A673 (cell line): ENCODE results near the gene CCDC127. TPM values are rescaled to one million over a fixed set of nuclear protein-coding genes. Genes with fewer than 3 reads are reported as not detected.
"Not testable (repeated sequence)": the region's sequence is repeated elsewhere in the genome, so short reads cannot be mapped to it uniquely, and the experiment has no call there.

Source experiments
- BruUV-seq: library from RNA; stranded (reverse); fragments of 400-500 nt; replicated peaks from 2 replicates; lab custom pipeline; 2021; lab: Mats Ljungman, UMichigan
- CTCF ChIA-PET: fragments of 300-600 bp; sonication (Branson Sonifier 250); formaldehyde crosslinking; loops from one replicate; lab custom pipeline; 2022; ENCODE audit warnings: antibody characterized with exemption; lab: Charles Lee
- POLR2A ChIA-PET: fragments of 300-600 bp; sonication (Branson Sonifier 250); formaldehyde crosslinking; loops from one replicate; lab custom pipeline; 2022; ENCODE audit warnings: antibody characterized with exemption; ENCODE audit not compliant: low non-redundant PET; lab: Charles Lee
- DNase-seq: peaks from one replicate; pipeline ENCODE4 v3.0.0-alpha.2; 2015; ENCODE audit warnings: low spot score
- H3K27ac ChIP-seq: fragments of 200-600 bp; sonication (generic); 2 replicates; pipeline ENCODE4 v1.5.1; 2016; ENCODE audit warnings: mixed run types, low read depth, mild to moderate bottlenecking, mixed read lengths, antibody characterized with exemption, low read length; ENCODE audit not compliant: poor library complexity, severe bottlenecking
- H3K27me3 ChIP-seq: fragments of 200-600 bp; sonication (generic); replicated peaks from 2 replicates; pipeline ENCODE4 v1.6.1; 2017; ENCODE audit warnings: mixed run types, low read depth, mild to moderate bottlenecking, mixed read lengths, antibody characterized with exemption, low read length; ENCODE audit not compliant: insufficient read depth, poor library complexity
- H3K36me3 ChIP-seq: fragments of 200-600 bp; sonication (generic); 2 replicates; pipeline ENCODE4 v1.6.1; 2016; ENCODE audit warnings: mixed run types, mild to moderate bottlenecking, mixed read lengths, antibody characterized with exemption, low read length; ENCODE audit not compliant: insufficient read depth, poor library complexity, severe bottlenecking
- H3K4me1 ChIP-seq: fragments of 200-600 bp; sonication (generic); 2 replicates; pipeline ENCODE4 v1.6.1; 2017; ENCODE audit warnings: mixed run types, mild to moderate bottlenecking, mixed read lengths, antibody characterized with exemption, low read length; ENCODE audit not compliant: insufficient read depth, poor library complexity, severe bottlenecking
- H3K4me3 ChIP-seq: fragments of 200-600 bp; sonication (generic); 2 replicates; pipeline ENCODE4 v1.5.1; 2016; ENCODE audit warnings: low read depth, mixed run types, mild to moderate bottlenecking, mixed read lengths, low read length; ENCODE audit not compliant: poor library complexity, severe bottlenecking
- H3K9me3 ChIP-seq: fragments of 200-600 bp; sonication (generic); 2 replicates; pipeline ENCODE4 v1.6.1; 2016; ENCODE audit warnings: mixed run types, low read depth, mild to moderate bottlenecking, mixed read lengths, antibody characterized with exemption, low read length; ENCODE audit not compliant: poor library complexity, severe bottlenecking
- EZH2 ChIP-seq: fragments of 200-600 bp; sonication (generic); IDR thresholded peaks from 2 replicates; pipeline ENCODE4 v1.6.1; 2017; ENCODE audit warnings: borderline replicate concordance, low read depth, mild to moderate bottlenecking, mixed read lengths, antibody characterized with exemption, low read length; ENCODE audit not compliant: poor library complexity, severe bottlenecking
- intact Hi-C: fragments of 100-400 bp; cut with micrococcal nuclease; formaldehyde crosslinking; loops from one replicate; pipeline ENCODE4 v1.10.0; 2022; ENCODE audit not compliant: unreplicated experiment
- total RNA-seq: library from RNA; stranded (reverse); gene quantifications from 2 replicates; pipeline ENCODE4 v1.2.3, GENCODE V29; 2021
- TF ChIP-seq, protein P1 (sequence below): fragments of 300-800, 200-600 bp; sonication (generic); conservative IDR thresholded peaks from 2 replicates; pipeline ENCODE4 v1.5.1; 2017; ENCODE audit warnings: low read depth, mild to moderate bottlenecking, antibody characterized with exemption, low read length, moderate library complexity, mixed read lengths

Gene CCDC127
- total RNA-seq, 1 experiment from 2014 or later: 8.8 TPM

DNA sequence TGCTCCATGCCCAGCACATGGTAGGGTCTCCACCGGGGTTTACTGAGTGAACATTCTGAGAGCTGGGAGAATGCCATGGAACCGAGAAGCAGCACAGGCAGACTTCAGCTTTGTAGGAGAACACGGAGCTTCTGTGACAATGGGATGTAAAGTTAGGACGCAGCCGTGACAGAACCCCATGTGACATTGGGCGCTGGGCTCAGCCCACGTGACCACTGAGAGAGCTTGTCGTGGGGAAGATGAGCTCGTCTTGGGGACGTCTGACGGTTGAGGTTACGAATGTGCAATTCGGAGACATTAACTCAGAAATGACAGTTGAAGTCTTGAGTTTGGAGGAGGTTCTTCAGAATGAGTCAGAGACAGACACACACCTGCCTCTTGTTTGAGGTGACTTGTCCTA is 13.7 kb upstream of the CCDC127 start:
- POLR2A ChIA-PET: no interaction called here

DNA sequence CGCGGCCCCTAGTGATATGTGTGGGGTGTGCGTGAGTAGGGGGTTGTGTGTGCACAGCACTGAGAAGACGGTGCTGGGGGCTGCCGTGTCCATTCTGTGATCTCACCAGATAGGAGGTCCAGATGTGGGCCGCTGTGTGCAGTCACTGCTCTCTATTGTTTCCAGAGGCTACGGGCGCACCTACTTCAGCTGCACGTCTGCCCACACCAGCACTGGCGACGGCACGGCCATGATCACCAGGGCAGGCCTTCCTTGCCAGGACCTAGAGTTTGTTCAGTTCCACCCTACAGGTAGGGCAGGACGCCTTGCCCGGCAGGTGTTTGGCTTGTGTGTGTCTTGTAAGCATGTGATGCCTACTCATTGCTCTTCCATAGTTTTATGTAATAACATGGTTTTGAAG is 12.8 kb upstream of the CCDC127 start:
- ChIA-PET POLR2A (no interaction called here), CTCF (no interaction called here)
- DNase-seq: no peak
- TF ChIP-seq EZH2: no peak
- TF ChIP-seq, protein P1, sequence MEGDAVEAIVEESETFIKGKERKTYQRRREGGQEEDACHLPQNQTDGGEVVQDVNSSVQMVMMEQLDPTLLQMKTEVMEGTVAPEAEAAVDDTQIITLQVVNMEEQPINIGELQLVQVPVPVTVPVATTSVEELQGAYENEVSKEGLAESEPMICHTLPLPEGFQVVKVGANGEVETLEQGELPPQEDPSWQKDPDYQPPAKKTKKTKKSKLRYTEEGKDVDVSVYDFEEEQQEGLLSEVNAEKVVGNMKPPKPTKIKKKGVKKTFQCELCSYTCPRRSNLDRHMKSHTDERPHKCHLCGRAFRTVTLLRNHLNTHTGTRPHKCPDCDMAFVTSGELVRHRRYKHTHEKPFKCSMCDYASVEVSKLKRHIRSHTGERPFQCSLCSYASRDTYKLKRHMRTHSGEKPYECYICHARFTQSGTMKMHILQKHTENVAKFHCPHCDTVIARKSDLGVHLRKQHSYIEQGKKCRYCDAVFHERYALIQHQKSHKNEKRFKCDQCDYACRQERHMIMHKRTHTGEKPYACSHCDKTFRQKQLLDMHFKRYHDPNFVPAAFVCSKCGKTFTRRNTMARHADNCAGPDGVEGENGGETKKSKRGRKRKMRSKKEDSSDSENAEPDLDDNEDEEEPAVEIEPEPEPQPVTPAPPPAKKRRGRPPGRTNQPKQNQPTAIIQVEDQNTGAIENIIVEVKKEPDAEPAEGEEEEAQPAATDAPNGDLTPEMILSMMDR: no peak
- Histone ChIP-seq H3K36me3 (peaks cover 70% of the 10 kb centered on the region), H3K27ac (no peak overlapping the region), H3K27me3 (no peaks in the 10 kb centered on the region), H3K9me3 (no peaks in the 10 kb centered on the region), H3K4me1 (no peaks in the 10 kb centered on the region), H3K4me3 (no peak overlapping the region)
- intact Hi-C loops: no loop called here
- no TSS peak for BruUV-seq

More for the DNA sequence above, 13.7 kb upstream of the CCDC127 start:
- TF ChIP-seq, protein P1: no peak
- no peak for DNase-seq
- CTCF ChIA-PET: no interaction called here
- intact Hi-C loops: no loop called here
- Histone ChIP-seq H3K27me3 (no peaks in the 10 kb centered on the region), H3K4me1 (no peaks in the 10 kb centered on the region), H3K36me3 (peaks cover 67% of the 10 kb centered on the region), H3K4me3 (no peak overlapping the region), H3K27ac (no peak overlapping the region), H3K9me3 (no peaks in the 10 kb centered on the region)
- no TSS peak for BruUV-seq

DNA sequence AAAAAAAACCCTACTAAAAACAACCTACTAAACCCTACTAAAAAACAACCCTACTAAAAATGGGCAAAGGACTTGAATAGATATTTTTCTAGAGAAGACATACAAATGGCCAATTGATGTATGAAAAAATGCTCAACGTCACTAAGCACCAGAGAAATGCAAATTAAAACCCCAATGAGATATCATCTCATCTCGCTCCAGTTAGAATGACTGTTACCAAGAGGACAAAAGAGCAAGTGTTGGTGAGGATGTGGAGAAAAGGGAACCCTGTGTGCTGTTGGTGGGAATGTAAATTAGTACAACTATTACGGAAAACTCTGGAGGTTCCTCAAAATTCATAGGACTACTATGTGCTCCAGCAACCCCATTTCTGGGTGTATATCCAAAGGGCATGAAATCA is 10.9 kb upstream of the CCDC127 start:
- ChIA-PET CTCF (no interaction called here), POLR2A (no interaction called here)
- Histone ChIP-seq H3K27me3 (no peaks in the 10 kb centered on the region), H3K27ac (no peak overlapping the region), H3K9me3 (no peaks in the 10 kb centered on the region), H3K36me3 (peaks cover 77% of the 10 kb centered on the region), H3K4me1 (no peaks in the 10 kb centered on the region), H3K4me3 (no peak overlapping the region)
- DNase-seq: no peak
- no TSS peak for BruUV-seq
- TF ChIP-seq, protein P1: no peak
- no peak for TF ChIP-seq EZH2
- intact Hi-C loops: no loop called here

DNA sequence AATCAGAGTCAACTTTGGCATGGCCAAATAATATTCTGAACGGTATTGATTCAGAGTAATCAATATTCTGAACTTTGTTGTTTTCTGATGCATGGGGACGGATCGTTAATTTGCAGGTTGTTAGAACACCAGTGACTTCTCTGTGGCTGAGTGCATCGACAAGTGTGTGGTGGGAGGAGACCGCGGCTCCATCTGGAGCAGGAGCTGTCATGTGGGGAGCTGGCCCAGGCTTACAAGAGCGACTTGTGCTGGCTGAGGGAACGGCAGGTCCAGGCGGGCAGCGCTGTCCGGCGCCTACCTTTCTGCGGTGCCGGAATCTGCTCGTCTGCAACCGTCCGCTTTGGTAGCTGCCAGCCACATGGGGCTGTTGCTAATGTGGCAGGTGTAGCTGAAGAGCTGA is 9.4 kb upstream of the CCDC127 start:
- H3K4me1 ChIP-seq, H3K4me3 ChIP-seq, DNase-seq, H3K9me3 ChIP-seq, BruUV-seq, intact Hi-C loops, H3K27me3 ChIP-seq, H3K27ac ChIP-seq, POLR2A ChIA-PET, CTCF ChIA-PET: not testable (repeated sequence)
- H3K36me3 ChIP-seq: peaks cover 73% of the 10 kb centered on the region
